Lower leg skin (tissue), 4 donors: ENCODE measurements around the gene CTDSPL. TPM values are rescaled to one million over a fixed set of nuclear protein-coding genes. Genes with fewer than 3 reads are reported as not detected.

Experiments
- DNase-seq, 2 donors: peaks; one replicate each; pipeline ENCODE4 v3.0.0-alpha.2; 2019; ENCODE audit warnings: low spot score in 2 of 2
- H3K4me3 ChIP-seq: fragments of 200-600 bp; sonication (generic); 2 replicates; pipeline ENCODE4 v1.5.1; 2017; ENCODE audit warnings: mild to moderate bottlenecking, low read depth; ENCODE audit not compliant: poor library complexity, severe bottlenecking
- POLR2A ChIP-seq, 2 donors: fragments of 450-650 bp; IDR thresholded peaks; one replicate each; pipeline ENCODE4 v1.6.1; 2016 to 2017; ENCODE audit warnings: antibody characterized with exemption in 2 of 2, mild to moderate bottlenecking in 1 of 2, moderate library complexity in 1 of 2
- WGBS, 2 donors: methylation state at CpG; one replicate each; pipeline ENCODE4 v1.1.5; 2018; 5-methylcytosine and 5-hydroxymethylcytosine counted together
- intact Hi-C: fragments of 100-400 bp; cut with DNase I; formaldehyde crosslinking; loops from one replicate; pipeline ENCODE4 v1.15.0; 2023; ENCODE audit warnings: low total_unique reads
- total RNA-seq, 4 donors: library from RNA; depleted of rRNA; stranded (reverse); fragments of >200 nt; gene quantifications; one replicate each; pipeline ENCODE4 v1.1.0, GENCODE V29; 2016
- TF ChIP-seq, protein P1 (sequence below), 3 donors: fragments of 450-650 bp; IDR thresholded peaks; one replicate each; pipeline ENCODE4 v1.5.1; 2016; ENCODE audit warnings: antibody characterized with exemption in 3 of 3, mild to moderate bottlenecking in 3 of 3, moderate library complexity in 2 of 3

CTDSPL gene
- total RNA-seq, 4 donors from 2014 or later = 59.8 to 97.5 (median 94.6) TPM

DNA sequence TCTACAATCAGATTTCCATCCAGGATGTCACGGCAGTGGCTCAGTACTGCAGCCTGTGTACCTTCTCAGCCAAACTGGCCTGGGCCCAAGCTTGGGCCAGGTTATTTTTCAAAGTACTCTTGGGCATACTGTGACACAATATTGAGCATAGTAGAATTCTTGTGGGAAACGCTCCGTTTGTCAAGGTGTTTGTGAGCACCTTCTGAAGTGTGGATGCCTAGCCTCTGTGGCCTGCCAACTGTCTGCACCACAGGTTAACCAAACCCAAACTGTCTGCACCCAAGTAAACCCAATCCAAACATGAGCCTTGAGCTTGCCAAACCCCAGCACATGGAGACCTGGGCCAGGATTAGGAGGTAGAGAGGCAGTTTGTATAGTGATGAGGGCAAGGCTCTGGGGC, 25.4 kb downstream of the CTDSPL start:
- DNase-seq = no peak
- 77 to 83% methylated on average over 3 of the region's 3 CpGs for WGBS, 2 donors
- intact Hi-C loops = no loop called here
- TF ChIP-seq, protein P1, sequence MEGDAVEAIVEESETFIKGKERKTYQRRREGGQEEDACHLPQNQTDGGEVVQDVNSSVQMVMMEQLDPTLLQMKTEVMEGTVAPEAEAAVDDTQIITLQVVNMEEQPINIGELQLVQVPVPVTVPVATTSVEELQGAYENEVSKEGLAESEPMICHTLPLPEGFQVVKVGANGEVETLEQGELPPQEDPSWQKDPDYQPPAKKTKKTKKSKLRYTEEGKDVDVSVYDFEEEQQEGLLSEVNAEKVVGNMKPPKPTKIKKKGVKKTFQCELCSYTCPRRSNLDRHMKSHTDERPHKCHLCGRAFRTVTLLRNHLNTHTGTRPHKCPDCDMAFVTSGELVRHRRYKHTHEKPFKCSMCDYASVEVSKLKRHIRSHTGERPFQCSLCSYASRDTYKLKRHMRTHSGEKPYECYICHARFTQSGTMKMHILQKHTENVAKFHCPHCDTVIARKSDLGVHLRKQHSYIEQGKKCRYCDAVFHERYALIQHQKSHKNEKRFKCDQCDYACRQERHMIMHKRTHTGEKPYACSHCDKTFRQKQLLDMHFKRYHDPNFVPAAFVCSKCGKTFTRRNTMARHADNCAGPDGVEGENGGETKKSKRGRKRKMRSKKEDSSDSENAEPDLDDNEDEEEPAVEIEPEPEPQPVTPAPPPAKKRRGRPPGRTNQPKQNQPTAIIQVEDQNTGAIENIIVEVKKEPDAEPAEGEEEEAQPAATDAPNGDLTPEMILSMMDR (IDR thresholded peaks at IDR 0.05) = no peak
- no peak for TF ChIP-seq POLR2A (IDR thresholded peaks at IDR 0.05)
- no peak overlapping the region for H3K4me3 ChIP-seq

DNA sequence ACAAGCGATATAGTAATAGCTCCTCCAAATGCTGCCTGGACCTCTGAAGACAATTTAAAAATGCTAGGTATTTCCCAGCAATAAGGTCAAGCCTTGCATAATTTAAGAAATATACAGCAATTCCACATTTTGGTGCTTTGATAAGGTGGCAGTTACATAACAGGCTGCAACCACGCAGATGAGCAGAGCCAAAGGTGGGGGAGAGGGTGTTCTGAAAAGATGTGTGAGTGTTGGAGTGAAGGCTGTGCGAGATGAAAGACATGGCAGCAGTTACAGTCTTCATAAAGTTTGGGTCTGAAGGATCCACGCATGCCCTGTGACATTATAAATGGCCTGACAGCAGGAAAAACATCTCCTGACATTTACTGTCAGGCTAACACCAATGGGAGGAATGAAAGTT, 26.1 kb downstream of the CTDSPL start:
- intact Hi-C loops = no loop called here
- TF ChIP-seq, protein P1 (IDR thresholded peaks at IDR 0.05) = no peak
- no peak for TF ChIP-seq POLR2A (IDR thresholded peaks at IDR 0.05)
- H3K4me3 ChIP-seq = no peak overlapping the region
- 84 to 87% methylated on average over 4 of the region's 4 CpGs for WGBS, 2 donors
- DNase-seq = no peak

DNA sequence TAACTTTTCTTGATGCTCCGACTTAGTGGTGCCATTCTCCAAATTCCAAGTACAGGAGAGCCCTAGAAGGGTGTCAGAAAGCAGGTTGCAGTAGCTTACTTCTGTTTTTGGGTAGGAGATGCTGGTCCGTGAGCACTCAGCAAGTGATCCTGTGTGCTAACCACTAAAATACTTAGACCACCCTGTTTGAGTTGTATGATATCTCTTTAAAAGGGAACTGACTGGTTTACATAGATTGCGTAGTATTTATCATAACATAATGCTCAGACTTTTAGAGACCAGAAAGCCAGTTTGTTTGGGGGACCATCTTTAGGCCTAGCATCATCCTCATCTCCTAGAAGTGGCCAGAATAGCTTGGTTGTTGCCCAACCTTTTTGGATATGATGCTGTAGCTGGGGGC, 26.7 kb downstream of the CTDSPL start:
- WGBS, 2 donors = 84 to 87% methylated on average over 3 of the region's 3 CpGs
- intact Hi-C loops = no loop called here
- DNase-seq = no peak
- TF ChIP-seq, protein P1 (IDR thresholded peaks at IDR 0.05) = no peak
- TF ChIP-seq POLR2A (IDR thresholded peaks at IDR 0.05) = no peak
- no peak overlapping the region for H3K4me3 ChIP-seq

DNA sequence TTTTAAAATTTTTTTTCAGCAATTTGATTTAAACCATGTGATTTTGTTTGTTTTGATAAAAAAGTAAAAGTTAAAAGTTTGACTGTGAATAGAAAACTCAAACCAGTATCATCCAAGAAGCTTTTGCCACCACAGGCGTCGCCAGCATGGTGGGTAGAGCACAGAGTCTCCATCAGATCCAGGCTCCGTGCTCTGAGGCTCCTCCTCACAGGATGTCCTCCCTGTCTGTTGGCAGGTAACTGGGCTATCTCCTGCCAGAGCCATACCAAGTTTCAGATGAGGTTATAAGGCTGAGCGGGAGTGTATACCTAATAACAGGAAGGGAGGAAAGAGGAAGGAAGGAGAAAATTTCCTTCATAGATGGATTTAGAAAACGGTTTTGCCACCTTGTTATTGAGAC, 28.8 kb downstream of the CTDSPL start:
- H3K4me3 ChIP-seq = no peak overlapping the region
- WGBS, 2 donors = 65 to 68% methylated on average over 5 of the region's 5 CpGs
- TF ChIP-seq, protein P1 (IDR thresholded peaks at IDR 0.05) = no peak
- no peak for TF ChIP-seq POLR2A (IDR thresholded peaks at IDR 0.05)
- intact Hi-C loops = no loop called here
- no peak for DNase-seq

DNA sequence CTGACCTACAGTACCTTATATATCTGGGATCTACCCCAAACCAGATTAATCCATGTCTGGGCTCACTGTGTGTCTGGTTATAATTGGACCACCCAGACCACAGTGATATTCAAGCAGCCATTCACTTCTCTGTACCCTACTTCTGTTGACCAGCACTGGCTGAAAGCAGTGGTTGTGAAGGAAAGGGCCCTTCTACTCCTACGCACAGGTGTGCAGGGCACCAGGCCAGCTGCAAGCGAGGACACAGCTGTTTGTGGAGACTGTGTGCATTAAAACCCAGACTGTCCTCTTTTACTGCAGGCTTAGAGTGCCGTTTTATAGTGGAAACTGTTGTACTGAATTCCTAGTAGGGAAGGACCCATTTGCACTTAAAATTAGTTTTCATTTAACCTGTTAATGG, 29.5 kb downstream of the CTDSPL start:
- intact Hi-C loops = no loop called here
- TF ChIP-seq, protein P1 (IDR thresholded peaks at IDR 0.05) = no peak
- TF ChIP-seq POLR2A (IDR thresholded peaks at IDR 0.05) = no peak
- H3K4me3 ChIP-seq = no peak overlapping the region
- WGBS, 2 donors = 33 to 34% methylated on average over 3 of the region's 3 CpGs
- DNase-seq = no peak

DNA sequence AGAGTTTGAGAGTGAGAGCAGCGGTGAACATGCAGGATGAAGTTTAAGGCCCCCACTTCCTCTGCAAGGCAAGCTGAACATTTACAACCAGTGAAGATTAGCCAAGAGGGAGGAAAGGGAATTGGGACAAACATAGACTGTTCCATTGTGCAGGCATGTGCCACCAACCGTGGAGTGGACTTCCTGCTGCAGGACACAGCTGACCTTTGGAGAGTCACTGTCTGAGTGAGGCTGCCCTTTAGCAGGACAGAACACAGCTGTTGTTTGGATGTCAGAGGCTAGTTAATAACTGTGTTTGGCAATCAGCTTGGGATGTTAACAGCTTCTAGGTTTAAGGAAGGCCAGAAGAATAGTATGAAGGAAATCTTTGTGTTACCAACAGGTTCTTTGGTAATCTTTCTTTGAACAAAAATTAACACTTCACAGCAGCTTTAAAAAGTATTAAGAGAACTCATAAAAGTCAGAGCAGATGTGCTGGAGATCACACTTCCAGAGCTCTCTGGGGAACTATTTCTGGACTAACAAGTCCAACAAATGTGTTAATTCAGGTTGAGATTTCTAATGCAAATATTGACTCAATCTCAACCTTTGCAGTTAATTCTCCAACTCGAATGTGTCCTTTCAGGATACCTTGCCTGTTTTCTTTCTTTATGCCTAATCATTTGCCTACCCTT, 31.4 kb downstream of the CTDSPL start:
- intact Hi-C loops = no loop called here
- peak in 1 of 2 donors; percentile 44 for DNase-seq
- H3K4me3 ChIP-seq = no peak overlapping the region
- 43 to 45% methylated on average over 3 of the region's 3 CpGs for WGBS, 2 donors
- TF ChIP-seq, protein P1 (IDR thresholded peaks at IDR 0.05) = no peak
- TF ChIP-seq POLR2A (IDR thresholded peaks at IDR 0.05) = no peak
